ENCODE results near the gene FRMD1.

The FRMD1 gene

GRCh38 chr6:168091381-168092264, 12.6 kb upstream of the FRMD1 start:
- no peaks in the 10 kb centered on the region for H3K27me3 ChIP-seq (ENCODE audit: insufficient read depth, low read depth, severe bottlenecking)
- no peaks in the 10 kb centered on the region for H3K9me3 ChIP-seq (ENCODE audit: severe bottlenecking)
- TF ChIP-seq CTCF (IDR thresholded peaks at IDR 0.05; ENCODE audit: low read depth, low read length), result no peak
- no peak overlapping the region for H3K4me3 ChIP-seq (ENCODE audit: low read depth, low read length)
- H3K27ac ChIP-seq, result no peak overlapping the region
- no peaks in the 10 kb centered on the region for H3K36me3 ChIP-seq
- DNase-seq, result no peak

- Histone ChIP-seq H3K9me3 (ENCODE audit: severe bottlenecking) (no peaks in the 10 kb centered on the region), H3K27ac (no peak overlapping the region), H3K36me3 (no peaks in the 10 kb centered on the region), H3K27me3 (ENCODE audit: insufficient read depth, low read depth, severe bottlenecking) (no peaks in the 10 kb centered on the region), H3K4me3 (ENCODE audit: low read depth, low read length) (no peak overlapping the region)
- TF ChIP-seq CTCF (IDR thresholded peaks at IDR 0.05; ENCODE audit: low read depth, low read length), result no peak
- DNase-seq, result no peak
Observed at GRCh38 chr6:168090706-168091105, 11.7 kb upstream of the FRMD1 start.

GRCh38 chr6:168090064-168090690, 11.2 kb upstream of the FRMD1 start:
- no peak for TF ChIP-seq CTCF (IDR thresholded peaks at IDR 0.05; ENCODE audit: low read depth, low read length)
- H3K9me3 ChIP-seq (ENCODE audit: severe bottlenecking), result no peaks in the 10 kb centered on the region
- H3K27ac ChIP-seq, result no peak overlapping the region
- no peak overlapping the region for H3K4me3 ChIP-seq (ENCODE audit: low read depth, low read length)
- H3K36me3 ChIP-seq, result no peaks in the 10 kb centered on the region
- no peak for DNase-seq
- H3K27me3 ChIP-seq (ENCODE audit: insufficient read depth, low read depth, severe bottlenecking), result no peaks in the 10 kb centered on the region

GRCh38 chr6:168089186-168090063, 10.4 kb upstream of the FRMD1 start:
- no peak for DNase-seq
- Histone ChIP-seq H3K27ac (no peak overlapping the region), H3K4me3 (ENCODE audit: low read depth, low read length) (no peak overlapping the region), H3K27me3 (ENCODE audit: insufficient read depth, low read depth, severe bottlenecking) (no peaks in the 10 kb centered on the region), H3K36me3 (no peaks in the 10 kb centered on the region), H3K9me3 (ENCODE audit: severe bottlenecking) (no peaks in the 10 kb centered on the region)
- TF ChIP-seq CTCF (IDR thresholded peaks at IDR 0.05; ENCODE audit: low read depth, low read length), result no peak

- no peaks in the 10 kb centered on the region for H3K27me3 ChIP-seq (ENCODE audit: insufficient read depth, low read depth, severe bottlenecking)
- no peak overlapping the region for H3K27ac ChIP-seq
- no peak for TF ChIP-seq CTCF (IDR thresholded peaks at IDR 0.05; ENCODE audit: low read depth, low read length)
- H3K36me3 ChIP-seq, result no peaks in the 10 kb centered on the region
- H3K9me3 ChIP-seq (ENCODE audit: severe bottlenecking), result no peaks in the 10 kb centered on the region
- peak; percentile 35 for DNase-seq
- no peak overlapping the region for H3K4me3 ChIP-seq (ENCODE audit: low read depth, low read length)
Observed at GRCh38 chr6:168088161-168089053, 9.4 kb upstream of the FRMD1 start.
